HG03159 (cell line): ENCODE measurements around the gene WNK1.
"Not testable (repeated sequence)": the region's sequence is repeated elsewhere in the genome, so short reads cannot be mapped to it uniquely, and the experiment has no call there.

ENCODE experiments used
- ATAC-seq: cut with Tn5 transposase; IDR thresholded peaks from one replicate; pipeline ENCODE4 v1.9.1; 2021; ENCODE audit warnings: mild to moderate bottlenecking, moderate library complexity; ENCODE audit not compliant: unreplicated experiment

WNK1 gene

DNA sequence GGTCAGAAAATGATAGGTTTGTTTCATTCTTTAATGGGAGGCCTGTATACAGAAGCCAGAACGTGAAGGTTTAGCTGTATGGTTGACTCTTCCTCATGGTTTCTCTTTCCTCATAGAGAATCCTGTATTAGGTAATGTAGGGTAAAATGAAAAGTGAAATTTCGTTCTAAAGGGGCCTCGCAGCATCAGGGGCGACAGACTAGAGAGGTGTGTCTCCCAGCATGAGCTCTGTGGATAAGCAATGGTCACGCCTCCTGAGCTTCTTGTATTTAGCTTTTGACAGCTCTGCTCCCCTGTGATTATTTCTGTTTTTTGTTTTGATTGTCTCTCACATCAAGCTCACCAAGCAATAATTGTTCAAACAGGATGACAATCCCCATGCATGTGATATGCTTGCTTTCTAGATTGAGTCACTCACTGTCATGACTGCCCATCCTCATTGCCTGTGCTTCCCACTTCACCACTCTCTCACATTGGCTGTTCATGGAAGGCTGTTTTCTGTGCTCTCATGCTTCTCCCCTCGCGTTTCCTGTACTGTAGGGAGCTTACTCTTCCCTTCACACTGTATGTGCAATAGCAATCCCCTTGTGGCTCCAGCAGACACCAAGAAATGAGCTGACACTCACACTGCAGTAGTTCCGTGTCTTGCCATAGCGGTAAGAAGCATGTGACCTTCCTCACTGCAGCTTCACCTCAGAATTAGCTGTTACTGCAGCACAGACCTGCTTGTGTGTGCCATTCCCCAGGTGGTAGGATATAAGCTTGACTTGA, 153.1 kb downstream of the WNK1 start:
- ATAC-seq = no peak

DNA sequence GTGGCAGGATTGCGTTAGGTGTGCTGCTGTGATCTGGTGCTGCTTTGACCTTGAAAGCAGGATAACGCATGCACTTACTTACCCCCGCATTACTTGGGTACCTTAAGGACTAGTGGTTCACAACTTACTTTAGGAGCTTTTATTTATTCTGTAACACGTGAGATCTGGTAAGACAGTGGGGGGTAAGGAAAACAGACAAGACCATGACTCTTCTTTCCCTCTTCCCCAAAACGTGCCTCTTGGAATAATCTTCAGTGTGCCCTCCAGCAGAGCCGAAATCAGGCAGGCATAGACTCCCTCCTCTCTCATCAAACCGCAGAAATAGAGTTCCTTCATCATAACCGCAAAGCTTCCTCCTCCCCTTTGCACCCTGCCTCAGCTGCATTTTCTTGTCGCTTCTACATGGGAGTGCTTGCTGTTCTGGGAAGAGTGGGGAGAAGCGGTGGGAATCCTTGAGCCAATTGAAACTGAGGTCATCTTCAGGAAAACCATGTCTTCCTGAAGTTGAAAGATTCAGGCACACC, 153.7 kb downstream of the WNK1 start:
- ATAC-seq = no peak

DNA sequence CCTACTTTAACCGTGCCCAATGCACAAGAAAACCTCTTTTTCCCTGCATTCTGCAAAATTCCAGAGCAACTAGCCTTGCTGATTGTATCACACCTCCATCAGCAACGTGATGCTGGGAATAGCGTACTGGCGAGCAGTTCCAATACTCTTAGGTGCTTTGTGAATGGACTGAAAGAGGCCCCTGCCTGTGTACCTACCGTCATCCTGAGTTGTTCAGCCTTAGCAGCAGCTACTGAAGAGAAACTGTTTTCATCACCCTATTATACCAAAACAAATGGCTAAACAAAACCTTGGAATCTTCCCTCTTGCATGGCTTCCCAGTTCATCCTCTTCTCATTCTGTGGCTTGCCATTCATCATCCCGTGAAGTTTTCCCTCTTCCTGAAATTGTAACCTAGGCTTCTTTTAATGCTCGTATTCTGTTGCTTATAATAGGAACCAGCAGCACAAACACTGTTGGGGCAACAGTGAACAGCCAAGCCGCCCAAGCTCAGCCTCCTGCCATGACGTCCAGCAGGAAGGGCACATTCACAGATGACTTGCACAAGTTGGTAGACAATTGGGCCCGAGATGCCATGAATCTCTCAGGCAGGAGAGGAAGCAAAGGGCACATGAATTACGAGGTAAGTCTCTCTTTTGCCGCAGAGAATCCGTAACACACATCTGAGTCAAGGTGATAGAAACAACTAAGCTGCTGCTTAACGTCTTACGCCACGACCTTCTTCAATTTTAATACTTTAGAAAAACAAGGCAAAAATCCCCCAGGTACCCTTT, 155.2 kb downstream of the WNK1 start:
- no peak for ATAC-seq

DNA sequence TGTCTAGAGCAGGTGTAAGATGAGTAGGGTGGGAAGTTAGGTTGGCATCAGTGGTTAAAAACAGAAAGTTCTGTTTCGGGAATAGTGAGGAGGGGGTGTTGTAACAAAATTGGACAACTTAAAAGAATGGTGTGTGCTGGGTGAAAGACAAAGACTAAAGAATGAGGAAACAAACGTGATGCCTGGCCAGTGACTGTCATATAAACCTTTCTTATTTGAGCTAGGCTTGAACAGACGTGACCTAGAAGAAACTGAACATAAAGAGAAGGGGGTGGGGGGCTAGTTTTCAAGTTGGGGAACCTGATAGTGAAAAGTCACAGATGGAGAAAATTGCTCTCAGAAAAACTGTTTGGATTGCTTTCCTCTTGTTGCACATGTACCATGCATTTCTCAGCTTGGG, 157.5 kb downstream of the WNK1 start:
- ATAC-seq = no peak

DNA sequence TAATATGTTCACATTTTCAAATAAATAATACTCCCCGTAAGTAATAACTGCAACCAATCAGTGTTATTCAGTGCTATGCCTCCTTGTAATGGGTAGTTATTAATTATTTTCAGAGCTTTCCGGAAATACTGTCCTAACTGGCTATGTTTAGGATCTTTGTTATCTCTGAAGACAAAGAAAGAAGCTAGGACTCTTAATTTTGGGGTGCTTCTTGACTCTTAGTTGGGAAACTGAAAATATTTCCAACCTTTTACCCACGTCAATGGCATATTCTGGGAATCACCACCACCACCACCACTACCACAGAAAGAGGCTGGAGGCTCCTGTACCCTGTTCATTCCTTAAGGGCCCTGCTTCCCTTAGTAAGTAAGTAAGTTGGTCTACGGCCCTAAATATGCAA, 158.0 kb downstream of the WNK1 start:
- ATAC-seq = no peak

DNA sequence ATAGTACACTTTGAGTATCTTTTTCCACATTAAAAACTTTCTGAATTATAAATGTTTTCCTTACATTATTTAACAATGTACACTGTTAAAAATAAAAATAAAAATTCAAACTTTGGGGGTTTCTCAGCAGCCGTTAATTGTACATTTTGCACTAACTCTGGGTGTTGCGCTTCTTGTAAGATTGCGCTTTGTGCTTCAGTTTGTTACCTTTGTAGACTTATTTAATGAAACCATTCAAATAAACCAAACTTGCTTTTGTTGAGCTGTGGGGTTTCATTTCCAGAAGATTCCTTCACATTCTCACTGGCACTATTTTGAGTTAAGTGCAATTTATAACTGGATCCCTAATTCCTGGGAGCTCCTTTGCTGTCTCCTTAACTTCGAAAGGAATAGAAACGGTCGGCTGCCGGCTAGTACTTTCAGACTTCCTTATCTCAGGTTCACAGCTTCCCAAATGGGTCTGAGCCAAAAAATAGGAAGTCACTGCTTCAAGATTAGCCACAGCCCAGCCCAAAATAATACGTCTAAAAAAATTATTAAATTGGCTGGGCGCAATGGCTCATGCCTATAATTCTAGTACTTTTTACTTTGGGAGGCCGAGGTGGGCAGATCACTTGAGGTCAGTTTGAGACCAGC, 158.9 kb downstream of the WNK1 start:
- no peak for ATAC-seq

DNA sequence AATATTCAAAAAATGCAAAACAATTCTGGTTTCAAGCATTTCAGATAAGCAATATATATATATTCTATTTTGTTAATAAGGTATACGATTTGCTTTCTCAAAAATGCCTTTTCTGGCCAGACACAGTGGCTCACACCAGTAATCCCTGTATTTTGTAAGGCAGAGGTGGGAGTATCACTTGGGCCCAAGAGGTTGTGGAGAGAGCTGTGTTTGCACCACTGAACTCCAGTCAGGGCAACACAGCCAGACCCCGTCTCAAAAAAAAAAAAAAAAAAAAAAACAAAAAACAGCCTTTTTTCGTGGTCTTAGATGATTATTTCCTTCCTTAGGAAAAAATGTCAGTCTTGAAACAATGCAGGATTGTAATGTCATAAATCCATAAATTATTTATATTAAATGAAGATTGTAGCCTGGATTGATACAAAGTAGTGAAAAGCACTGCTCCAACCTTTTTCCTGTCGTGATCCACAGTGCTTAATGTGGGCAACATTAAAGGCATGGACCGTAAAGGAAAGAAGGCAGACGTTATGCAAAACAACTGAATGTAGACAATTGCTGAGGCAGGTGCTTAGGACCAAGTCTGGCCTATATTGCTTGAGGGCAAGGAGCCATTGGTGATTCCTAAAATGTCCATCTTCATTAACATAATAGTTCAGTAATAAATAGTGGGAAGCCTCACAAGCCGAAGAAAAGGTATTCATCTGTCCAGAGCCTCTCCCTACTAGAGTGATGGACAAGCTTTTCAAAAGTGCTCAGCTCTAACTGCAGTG, 160.3 kb downstream of the WNK1 start:
- ATAC-seq = no peak

DNA sequence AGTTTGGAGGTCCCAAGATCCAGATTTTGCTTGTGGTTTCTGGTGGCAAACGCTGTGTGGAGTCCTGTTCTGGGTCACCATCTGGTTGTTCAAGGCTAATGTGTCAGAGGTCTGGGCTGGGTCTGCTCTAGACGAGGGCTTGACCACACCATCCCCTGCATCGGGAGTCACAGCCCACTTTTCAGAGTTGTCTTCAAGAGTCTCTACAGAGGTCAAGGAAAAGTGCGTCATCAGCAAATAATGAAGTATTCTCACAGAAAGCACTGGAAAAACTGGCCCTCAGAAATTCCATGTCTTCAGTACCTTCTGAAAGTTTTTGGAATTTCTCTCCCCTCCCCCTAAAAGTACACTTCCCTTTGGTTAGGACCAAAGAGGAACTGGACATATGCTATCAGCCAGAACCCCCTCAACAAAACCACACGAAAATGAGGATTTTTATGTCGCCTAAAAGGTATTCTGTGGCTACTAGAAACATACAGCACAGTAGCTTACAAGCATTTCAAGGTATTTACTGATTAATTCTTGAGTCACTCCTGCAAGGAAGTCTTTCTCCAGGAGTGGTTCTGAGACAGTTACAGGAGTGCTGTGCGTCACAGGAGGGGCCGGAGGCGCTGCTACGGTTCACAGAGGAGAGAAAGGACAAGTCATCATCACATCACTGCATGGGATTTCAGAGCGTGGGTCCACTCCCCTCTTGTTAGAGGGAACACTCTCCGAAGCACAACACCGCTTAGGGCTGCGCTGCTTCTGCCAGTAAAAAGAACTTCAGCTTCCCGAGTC, 161.7 kb downstream of the WNK1 start:
- no peak for ATAC-seq

DNA sequence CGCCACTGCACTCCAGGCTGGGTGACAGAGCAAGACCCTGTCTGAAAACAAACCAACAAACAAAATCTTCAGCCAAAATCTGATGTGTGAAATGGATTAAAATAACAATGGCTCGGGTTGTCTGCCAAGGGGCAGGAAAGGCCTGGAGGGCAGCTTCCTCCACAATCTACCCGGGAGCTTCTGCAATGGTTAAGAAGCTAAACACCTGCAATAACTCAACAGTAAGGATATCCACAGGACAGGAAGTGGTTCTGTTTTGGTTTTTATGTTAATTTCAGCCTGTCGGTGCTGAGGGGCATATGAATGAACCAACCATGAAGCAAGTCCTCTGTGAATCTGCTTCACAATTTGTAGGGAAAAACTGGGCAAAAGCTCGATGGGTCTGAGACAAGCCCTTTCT, 162.7 kb downstream of the WNK1 start:
- ATAC-seq = no peak

DNA sequence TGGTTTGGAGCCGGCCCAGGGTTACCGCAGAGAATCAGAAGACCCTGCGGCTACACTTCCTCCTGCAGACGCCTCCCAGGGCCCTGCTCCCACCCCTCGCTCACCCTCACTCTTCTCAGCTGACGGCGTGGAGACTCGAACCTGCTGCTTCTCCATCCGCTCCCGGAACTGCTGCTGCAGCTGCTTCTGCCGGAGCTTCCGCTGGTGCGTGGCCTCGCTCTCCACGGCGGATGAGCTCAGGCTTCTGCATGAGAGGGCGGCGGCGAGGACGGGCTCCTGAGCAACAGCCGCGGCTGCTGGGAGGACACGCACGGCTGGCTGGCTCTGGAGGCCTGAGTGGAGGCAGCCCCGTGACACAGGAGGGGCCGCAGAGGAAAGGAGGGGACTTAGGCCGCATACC, 163.9 kb downstream of the WNK1 start:
- no peak for ATAC-seq

DNA sequence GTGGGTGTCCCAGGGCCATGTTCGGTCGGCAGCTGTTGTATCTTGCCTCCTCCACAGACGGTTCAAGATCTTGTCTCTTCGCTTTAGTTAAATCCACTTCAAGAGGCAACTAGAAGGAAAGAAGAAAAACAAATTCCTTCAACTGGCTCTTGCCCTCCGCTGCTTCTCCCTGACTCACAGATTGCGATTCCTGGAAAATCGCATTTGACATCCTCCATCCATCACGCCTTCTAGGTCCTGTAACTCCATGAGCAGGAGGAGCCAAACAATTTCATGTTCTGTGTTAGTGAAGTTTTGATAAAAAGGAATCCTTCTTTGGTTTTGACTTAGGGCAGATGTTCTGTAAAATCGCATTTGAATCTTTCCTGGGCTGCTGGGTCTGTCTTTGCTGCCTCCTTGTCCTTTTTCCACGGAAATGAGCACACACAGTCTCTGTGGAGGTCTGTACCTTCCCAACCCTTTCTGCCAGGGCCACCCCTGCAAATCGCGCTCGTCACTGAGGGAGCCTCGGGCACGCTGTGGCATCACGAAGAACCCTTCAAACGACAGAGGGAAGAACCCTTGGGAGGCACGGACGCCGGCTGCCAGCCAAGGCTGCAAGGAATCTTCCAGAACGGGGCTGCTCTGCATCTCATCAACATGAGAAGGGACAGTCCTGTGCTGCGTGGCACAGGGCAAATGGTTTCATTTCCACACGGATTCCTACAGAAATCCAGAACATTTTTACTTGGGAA, 164.5 kb downstream of the WNK1 start:
- no peak for ATAC-seq

DNA sequence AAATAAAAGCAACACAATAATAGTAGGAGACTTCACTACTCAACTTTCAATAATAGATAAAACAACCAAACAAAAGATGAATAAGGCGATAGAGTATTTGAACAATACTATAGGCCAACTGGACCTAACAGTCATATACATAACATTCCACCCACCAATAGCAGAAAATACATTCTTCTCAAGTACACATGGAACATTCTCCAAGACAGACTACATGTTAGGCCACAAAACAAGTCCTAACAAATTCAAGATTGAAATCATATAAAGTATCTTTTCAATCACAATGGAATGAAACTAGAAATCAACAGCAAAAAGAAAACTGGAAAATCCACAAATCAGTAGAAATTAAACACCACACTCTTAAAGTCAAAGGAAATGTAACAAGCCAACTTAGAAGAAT, 168.3 kb downstream of the WNK1 start:
- ATAC-seq = no peak

DNA sequence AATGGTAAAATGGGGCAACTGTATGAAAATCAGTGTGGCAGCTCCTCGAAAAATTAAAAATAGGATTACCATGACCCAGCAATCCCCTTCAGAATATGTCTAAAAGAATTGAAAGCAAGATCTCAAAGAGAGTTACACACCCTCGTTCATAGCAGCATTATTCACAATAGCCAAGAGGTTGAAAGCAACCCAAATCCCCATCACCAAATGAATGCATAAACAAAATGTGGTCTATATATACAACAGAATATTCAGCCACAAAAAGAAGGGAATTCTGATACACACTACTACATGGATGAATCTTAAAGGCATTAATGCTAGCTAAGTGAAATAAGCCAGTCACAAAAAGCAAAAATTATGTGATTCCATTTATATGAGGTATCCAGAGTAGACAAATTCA, 169.9 kb downstream of the WNK1 start:
- no peak for ATAC-seq

DNA sequence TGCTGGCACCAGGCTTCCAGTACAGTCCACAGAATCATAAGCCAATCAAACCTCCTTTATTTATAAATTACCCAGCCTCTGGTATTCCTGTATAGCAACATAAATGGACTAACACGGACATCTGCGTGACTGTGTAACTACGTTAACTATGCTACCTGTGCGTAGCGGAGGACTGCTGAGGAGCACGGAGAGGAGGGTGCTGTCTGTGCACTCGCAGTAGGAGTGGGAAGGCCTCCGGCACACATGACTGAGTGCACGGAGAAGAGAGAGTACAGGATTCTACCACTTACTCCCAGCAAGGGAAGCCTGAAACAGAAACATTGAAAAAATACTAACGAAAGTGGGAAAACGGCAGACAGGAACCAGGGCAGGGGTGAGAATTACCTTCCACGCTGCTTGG, 174.3 kb downstream of the WNK1 start:
- ATAC-seq = no peak

DNA sequence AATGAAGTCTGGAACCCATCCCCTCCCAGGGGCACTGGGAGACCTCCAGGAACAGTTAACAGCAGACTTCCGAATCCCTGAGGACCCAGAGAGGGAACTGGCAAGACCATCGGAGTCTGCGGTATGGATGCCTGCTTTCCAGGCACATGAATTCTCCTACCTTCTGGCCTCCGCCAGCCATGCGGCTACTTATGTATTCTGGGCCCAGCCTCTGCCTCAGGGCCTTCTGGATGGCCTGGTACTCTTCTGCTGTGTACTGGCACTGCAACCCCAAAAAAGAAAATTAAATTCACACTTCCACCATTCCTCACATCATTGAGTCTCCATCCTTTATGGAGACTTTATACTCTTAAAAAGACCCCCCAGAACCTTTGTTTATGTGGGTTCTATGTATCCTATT, 178.7 kb downstream of the WNK1 start:
- no peak for ATAC-seq

DNA sequence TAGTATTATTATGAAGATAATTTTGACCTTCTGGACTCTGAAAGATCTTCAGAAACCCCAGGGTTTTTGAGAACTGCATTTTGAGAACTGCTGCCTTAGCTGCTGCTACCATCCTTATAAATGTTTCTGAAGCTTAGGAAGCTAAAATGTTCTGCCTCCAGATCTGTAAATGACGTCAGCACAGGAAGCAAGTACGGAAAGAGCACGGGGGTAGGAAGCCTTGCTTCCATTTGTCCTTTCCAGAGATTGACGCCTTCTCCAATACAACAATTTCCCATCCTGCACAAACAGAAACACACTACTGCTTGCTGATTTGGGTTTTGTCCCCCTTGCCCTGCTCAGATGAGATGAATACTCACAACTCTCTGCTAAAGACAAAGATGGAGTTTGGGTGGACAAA, 179.2 kb downstream of the WNK1 start:
- no peak for ATAC-seq

DNA sequence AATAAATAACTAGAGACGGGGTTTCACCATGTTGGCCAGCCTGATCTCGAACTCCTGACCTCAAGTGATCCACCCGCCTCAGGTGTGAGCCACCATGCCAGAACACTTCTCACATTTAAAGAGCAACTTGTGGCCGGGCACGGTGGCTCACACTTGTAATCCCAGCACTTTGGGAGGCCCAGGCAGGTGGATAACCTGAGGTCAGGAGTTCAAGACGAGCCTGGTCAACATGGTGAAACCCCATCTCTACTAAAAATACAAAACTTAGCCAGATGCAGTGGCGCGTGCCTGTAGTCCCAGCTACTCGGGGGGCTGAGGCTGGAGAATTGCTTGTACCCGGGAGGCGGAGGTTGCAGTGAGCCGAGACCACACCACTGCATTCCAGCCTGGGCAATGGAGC, 183.5 kb downstream of the WNK1 start:
- ATAC-seq = not testable (repeated sequence)

DNA sequence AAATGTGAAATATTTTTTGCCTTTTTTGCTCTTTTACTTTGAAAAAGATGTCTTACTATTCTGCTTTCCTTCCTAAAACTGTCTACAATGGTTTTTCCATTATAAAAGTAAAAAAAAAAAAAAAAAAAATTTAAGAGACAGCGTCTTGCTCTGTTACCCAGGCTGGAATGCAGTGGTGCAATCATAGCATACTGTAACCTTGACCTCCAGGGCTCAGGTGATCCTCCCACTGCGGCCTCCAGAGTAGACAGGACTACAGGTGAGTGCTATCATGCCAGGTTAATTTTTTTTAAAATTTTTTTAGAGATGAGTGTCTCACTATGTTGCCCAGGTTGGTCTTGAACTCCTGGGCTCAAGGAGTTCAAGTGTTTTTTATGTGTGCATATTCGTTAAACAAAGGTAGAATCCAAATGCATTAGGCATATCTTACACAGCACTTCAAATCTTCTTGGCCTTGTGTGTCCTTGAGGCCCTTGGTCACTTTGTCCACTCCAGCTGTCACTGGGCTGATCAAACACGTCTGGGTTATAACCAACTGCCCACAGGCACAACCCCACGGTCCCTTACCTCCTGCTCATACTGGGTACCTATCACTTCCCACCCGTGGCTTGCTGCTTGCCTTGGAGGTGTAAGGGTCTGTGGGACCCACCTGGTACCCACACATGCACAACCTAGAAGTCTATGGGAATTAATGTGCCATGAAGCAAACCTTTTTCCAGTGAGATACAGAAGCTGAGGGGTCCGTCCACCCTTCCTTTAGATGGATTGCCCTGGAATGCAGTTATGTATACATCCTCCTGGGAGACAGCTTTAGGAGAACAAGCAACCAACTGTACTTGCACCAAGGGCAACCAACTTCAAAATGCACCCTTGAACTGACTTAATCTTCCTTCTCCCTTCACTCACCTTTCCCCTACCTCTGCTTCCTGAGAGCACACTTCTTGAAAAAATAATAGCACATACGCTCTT, 184.3 kb downstream of the WNK1 start:
- no peak for ATAC-seq
